Activated T-cell treated with anti-CD3 and anti-CD28 coated beads for 24 hours (primary cell): ENCODE results near the gene SPRR2F.

Experiments
- DNase-seq: peaks from one replicate; pipeline ENCODE4 v3.0.0-alpha.2; 2020; ENCODE audit warnings: low read depth

Gene SPRR2F

DNA sequence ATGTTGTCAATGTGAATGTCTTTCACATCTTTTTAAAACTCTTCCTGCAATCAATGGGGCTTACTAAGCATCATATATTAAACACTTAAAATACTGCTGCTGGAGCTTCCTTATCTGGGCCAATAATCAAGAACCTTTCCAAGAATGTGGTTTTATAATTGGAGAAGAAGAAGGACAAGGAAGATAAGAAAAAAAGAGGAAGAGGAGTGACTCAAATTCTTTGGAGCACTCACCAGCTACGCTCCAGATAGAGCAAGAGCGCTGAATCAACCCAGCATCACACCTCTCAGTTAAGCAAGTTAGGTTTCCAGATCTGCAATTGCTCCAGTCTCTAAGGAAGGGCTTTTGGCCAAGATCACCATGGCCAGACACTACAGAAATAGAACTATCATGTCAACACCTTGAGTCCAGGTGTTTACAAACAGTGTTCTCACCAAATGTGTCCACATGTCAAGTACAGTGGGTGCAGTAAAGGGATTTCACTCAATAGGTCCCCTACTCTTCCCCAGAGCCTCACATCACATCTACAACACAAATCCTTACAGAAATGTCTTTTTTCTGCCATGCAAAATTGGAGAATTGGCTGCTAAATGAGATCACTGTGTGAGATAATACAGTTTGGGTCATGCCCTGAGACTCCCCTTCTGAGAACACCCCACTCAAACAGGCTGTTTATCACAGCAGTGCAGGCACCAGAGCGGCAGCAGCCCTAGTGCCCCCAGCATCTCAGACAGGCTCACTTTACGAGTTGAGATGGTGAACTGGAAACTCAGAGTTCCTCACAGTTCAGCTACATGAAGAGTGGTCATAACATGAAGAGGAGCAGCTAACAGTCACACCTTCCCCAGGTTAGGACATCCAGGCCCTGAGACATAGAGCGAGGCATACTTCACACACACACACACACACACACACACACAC lies 40.2 kb downstream of the SPRR2F start:
- no peak for DNase-seq

DNA sequence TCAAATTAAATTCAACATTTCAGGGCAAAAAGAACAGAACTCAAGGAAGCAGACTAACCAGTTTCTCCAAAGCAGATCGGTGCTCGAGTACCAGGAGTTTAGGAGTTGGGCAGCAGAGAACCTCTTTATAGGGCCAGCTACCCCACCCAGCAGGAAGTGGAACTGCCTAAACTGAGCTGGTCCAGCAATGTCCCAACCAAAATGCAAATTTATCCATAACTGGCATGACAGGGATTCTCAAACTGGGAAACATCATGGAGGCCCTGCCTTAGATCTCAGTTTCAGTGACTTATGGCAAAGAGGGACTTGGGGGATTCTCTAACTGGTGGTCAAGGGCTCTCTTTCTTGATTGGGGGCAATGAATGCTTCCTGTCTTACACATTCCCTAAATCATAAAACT lies 41.8 kb downstream of the SPRR2F start, which contains the start of gene SPRR2B:
SPRR2B (minus strand) TSS at position 101 of the 400 bp plus-strand sequence. CDS start 772 bp downstream, outside the sequence.
- no peak for DNase-seq

DNA sequence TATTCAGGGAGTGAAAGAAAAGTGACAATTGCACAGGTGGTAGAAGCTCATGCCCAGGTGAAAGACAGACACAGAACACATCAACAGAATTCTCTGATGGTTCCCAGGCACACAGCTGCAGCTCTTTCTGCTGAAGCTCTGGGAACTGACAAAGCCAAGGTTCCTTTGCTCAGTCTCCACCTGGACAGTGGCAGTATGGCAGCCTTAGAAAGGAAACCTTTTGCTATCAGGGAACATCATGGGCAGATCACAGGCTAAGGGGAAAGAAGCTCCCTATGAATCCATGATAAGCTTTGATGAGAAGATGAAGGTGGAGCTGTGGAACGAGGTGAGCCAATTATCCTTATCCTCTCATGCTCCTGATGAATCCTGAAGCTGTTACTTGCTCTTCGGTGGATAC lies 43.1 kb downstream of the SPRR2F start:
- no peak for DNase-seq
